Non-pigmented ciliary epithelial cell (primary cell): ENCODE measurements around the gene TTC32.
"Not testable (repeated sequence)": the region's sequence is repeated elsewhere in the genome, so short reads cannot be mapped to it uniquely, and the experiment has no call there.

Source experiments
- DNase-seq: peaks from one replicate; pipeline ENCODE4 v3.0.0-alpha.2; 2010; ENCODE audit warnings: low read depth

The TTC32 gene

DNA sequence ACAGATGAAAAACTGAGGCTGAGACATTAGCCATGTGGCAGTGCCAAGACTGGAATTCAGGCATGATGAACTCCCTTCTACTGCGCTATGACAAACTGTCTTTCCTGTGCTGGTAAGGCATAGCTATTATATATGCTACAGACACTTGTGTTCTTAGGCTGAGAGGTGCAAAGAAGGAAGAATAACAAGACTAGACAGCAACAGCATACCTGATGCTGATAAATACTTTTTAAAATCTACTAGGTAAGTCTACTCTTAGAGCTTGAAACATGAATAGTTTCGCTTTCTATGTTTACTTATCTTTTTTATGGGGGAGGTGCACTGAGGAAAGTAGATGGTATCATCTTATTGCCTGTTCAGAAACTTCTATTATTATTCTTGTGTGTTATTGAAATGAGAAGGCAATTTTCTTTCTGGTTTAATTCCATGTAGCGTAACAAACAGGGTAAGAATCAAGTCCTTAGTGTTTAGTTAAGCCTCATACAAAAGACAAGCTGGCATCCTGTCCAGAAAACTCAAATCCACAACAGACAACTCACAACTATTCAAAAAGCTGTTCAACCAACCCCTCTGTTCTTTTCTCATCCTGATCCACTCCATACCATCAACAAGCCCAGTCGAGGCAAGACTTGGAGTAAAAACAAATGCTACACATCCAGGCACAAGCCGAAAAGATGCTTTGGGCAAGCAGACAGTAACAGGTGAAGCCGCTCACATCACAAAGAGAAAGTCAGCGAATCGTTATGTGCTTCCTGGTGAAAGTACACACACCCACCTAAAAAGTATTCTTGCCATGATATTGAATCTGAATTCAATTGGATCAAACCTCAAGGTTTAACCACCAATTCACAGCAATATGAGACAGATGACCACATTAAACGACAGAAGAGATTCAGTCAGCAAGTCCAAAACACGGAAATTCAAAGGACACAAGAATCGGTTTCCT is 1.5 kb downstream of the TTC32 start:
- DNase-seq = no peak

DNA sequence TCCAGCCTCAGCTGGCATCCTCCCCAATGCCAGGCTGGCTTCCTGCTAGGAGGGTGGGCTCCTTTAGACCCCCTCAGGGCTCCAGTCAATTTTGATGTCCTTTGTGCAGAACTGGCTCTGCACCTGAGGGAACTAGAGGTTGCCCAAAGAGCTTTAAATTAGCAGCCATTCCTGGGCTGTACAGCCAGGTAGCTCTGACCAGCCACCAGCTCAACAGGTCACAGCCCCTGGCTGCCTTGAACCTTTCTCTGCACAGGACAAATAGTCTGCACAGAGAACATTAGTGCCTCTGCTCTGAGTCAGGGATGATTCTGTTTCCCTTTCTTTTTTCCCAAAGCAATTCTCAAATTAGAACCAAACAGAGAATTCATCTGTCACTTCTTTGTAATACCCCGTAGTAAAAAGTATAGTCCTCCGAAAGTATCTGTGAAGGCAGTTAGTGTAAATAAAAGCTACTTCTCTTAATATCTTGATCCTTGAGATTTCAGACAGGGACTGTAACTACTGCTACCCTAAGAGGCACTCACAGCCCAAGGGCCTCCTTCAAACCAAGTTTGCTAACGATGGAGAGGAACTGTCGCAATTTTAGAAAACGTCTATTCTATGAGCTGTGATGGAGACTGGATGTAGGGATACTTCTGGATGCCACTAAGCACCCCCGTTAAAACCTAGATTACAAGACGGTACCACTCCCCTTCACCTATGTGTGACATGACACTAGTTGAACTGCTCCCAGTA is 3.0 kb downstream of the TTC32 start:
- DNase-seq = no peak

DNA sequence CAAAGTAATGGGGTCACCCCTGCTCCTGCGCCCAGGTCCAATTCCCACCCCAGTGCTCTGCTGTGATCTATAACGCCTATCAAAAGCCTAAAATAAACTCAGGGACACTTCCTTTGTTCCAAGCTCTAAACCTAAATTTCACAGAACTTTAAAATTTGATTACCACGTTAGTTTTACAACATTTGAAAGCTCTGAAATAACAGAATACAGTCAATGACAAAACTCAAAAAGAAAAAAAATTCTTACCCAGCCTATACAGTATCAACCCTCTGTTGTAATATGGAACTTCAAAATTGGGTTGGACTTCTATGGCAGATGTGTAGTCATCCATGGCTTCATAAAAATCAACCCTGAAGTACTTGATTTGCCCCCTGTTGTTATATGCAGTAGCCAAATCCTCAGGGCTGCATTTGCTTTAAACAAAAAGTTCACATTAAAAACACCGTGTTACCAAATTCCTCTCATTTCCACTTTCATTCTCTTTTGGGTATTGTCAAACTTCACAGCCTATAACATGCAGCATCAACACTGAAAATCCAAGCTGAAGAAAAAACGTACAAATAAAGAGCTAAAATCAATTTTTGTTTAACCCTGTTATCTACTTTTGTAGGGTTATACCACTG is 4.0 kb downstream of the TTC32 start:
- no peak for DNase-seq

DNA sequence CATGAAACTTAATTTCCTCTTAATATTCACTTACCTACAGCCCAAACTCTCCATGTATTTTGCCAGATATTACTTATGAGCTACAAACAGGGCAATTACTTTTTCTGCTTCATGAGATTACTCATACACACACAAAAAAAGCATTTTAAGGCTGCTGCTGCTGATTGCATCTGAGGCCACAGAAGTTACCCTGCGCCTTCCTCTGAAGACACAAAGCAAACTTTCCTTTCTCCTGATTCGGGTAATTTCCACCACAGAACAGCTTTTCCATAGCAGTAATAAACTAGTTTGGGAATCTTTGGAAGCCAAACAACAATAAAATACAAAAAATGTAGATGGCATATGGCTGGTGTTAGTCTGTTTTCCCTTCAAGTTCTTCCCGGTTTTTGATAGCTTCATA is 6.2 kb downstream of the TTC32 start:
- DNase-seq = no peak

DNA sequence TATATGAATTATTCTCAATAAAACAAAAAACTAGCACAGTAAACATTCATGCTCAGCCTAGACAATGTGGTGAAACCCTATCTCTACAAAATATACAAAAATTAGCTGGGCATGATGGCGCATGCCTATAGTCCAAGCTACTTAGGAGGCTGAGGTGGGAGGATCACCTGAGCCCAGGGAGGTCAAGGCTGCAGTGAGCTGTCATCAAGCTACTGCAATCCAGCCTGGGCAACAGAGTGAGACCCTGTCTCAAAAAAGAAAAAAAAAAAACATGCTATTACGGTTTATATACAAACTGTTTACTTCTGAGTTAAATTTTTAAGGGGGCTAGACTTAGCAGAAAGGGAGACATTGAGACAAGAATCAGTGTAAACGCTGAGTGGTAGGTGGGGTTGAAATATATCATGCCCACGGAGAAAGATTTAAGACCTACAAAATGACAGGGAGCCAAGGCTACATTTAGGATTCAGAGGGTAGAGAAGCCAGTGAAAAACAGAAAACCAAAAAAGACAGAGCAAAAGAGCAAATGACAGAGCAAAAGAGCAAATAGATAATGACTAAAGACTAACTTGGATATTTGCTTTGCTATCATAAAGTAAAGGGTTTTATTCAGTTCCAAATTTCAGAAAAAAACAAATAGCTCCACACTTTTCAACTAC is 7.5 kb downstream of the TTC32 start:
- DNase-seq = no peak

DNA sequence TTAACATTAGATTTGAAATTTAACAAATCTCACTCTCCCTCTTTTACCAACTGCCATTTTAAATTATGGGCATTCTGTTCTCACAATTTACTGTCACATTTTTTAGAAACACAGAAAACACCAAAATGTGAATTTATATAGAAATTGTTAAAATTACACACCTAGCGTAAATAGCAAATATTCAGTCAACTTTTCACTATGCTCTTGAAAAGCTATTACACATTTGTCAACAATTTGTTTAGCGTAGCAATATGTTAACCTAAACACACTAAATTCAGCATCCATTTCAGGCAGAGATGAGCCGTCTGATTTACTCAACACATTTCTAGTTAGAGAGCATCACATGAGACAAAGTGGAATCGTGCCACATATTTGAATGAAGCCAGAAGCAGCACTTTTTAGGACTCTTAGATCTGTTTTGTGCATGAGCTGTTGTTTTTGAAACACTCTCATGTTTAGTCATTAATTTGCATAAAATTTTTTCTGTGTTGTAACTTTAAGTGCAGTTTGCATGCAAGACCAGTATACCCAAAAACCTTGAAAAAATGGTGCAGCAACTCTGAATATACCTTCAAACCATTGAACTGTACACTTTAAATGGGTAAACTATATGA is 8.2 kb downstream of the TTC32 start:
- DNase-seq = no peak

DNA sequence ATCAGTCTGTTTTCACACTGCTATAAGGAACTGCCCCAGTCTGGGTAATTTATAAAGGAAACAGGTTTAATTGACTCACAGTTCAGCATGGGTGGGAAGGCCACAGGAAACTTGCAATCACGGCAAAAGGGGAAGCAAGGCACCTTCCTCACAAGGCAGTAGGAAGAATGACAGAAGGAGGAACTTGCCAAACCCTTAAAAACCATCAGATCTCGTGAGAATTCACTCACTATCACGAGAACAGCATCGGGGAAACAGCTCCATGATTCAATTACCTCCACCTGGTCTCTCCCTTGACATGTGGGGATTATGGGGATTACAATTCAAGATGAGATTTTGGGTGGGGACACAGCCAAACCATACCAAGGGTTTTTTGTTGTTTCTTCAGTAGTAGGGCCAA is 9.8 kb downstream of the TTC32 start:
- DNase-seq = not testable (repeated sequence)

DNA sequence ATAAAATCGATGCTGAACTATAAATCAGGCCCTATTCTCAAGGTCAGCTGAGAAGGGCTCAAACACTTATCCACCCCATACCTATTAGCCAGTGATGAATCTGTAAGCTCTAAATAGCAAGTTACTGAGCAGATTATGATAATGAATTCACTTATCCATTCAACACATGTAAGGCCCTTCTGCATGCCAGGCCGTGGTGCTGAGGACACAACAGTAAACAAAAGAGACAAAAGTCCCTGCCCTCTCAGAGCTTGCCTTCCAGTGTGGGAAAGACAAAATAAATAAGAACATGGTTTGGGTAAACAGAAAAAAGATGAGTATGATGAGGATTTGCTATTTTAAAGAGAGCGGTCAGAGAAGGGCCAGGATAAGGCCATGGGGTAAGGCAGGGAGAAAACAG is 11.7 kb downstream of the TTC32 start:
- no peak for DNase-seq

DNA sequence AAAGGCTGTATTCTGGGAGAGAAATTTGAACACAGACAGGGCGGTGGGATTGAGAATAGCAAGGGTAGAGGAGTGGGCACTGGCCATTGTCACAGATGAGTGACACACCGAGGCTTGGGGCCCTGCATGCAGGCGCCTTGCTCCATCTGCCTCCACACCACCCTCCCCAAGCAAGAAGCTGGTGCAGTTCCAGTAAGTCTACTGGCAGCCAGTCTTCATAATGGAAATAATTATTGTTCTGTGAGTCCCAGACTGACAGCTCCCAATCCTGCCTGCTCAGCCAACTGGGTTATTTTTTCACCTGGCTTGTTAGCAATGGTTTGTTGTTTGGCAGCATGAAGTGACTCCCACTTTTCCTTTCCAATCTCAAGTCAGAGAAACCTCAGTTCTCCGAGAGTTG is 13.0 kb downstream of the TTC32 start:
- DNase-seq = no peak

DNA sequence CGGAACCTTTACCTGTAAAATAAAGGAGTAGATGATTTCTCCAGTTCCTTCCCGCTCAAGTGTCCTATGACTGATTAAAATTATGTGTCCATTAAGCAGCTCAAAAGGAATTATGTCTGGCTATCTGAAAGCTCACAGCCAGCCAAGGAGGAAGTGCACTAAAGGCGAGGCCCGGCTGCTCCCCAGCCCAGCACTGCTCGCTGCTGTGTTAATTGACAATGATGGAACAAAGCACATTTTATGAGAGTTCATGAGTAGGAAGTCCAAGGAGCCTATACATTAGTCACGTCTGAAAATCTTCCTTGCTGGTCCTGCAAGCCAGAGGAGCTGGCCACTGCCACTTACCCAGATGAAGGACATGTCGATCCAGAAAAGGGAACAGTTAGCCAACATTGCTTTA is 14.3 kb downstream of the TTC32 start:
- DNase-seq = no peak

DNA sequence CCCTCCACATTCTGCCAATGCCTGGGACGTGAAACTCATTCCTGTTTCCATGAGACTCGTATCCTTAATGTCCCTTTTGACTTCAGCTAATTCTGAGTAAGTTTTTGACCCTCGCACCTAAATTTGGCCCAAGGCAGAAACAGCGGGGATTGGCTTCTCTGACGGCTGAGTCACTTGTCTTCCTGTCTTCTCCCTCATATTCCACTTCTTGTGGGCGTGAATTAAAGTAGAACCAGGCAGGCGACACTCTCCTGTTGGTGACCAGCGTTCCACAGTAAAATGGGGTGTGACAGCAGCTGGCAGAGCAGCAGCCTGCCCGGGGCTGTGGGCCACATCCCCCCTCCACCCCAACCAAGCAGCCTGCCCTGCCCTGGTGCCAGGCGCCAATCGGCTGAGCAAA is 15.5 kb downstream of the TTC32 start:
- DNase-seq = no peak

DNA sequence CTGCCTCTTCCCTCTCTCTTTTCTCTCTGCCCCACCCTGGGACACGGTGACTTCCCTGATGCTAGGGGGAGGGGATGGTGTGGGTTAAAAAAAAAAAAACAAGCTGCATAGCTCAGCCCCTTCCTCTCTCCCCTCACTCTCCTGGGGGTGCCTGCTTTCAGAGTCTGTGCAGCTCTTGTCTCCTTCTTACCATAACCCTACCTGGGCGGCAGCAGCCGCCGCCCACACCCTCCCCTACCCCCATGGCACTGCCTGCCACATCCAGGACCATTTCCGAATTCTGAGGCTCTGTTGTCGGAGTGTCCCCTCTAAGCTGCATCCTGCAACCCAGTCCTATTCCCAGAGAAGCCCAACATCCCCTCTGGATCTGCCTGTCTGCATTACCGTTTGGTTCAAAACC is 16.0 kb downstream of the TTC32 start:
- DNase-seq = no peak

DNA sequence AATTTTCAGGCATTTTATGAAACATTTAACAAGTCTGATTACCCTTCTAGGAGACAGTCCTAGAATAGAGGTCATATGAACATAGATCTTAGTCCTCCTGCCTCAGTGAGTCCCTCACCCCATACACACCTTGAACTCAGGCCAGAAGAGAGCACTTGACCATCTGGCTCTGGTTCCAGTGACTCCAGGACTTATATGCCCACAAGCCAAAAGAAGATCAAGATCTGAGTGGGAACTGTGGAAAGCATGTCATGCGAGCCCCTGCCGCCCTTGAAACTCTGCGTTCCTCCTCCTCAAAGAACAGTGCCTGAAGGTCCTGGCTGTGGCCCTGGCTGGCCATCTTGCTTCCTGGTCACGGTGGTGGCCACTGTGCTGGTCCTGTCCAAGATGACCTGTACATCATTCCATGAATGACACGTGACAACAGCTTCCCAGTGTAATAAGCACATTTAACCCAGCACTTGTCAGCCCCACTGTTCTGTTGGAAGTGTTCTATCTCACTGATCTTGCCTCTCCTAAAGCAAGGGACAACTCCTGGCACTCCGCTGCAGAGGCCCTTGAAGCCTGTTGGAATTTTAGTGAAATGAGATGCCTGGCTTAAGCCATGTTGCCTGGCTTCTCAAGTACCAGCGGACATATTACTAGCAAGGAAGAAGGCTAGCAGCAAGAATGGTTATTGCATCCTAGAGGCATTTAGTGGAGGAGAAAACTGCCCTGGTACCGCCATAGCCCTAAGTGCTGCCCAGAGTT is 17.6 kb downstream of the TTC32 start:
- no peak for DNase-seq

DNA sequence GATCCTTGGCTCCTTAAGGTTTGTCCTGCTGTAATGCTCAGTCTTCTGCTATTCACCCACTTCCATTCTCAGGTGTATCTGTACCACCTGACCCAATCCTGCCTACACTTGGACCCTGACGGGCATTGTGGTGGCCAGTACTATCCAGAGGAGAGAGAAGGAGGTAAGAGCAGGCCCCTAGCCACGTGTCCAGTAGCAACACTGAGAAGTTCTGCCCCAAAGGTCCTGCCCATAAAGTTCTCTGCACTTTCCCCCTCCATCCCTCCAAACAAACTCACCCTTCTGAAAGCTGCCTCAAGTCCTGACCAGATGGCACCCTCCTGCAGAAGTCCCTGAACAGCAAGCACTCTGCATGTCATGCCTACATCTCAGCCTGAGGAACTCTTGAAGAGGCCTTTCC is 18.3 kb downstream of the TTC32 start:
- no peak for DNase-seq

DNA sequence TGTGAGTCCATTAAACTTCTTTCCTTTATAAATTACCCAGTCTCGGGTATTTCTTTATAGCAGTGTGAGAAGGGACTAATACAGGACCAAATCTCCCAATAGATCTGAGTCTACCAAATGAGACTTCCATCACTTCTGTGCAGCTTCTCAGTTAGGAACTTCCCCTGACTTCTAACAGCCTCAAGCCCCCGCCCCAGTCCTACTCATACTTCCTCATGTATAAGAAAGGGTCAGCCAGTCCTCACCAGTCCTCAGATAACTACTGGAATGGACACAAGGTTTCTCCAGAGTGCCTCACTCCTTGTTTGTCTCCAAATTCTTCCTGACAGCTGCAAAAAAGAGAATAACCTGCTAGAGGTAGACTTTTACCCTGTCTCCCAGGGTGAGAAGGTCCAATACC is 19.5 kb downstream of the TTC32 start:
- no peak for DNase-seq

DNA sequence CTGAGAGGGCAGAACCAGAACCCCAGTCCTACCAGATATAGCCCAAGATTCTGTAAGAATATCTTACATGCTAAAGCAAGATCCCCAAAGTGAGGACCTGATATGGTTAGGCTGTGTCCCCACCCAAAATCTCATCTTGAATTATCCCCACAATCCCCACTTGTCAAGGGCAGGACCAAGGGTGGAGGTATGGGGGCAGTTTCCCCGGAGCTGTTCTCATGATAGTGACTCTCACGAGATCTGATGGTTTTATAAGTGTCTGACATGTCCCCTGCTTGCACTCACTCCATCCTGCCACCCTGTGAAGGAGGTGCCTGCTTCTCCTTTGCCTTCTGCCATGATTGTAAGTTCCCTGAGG is 19.9 kb downstream of the TTC32 start:
- no peak for DNase-seq

DNA sequence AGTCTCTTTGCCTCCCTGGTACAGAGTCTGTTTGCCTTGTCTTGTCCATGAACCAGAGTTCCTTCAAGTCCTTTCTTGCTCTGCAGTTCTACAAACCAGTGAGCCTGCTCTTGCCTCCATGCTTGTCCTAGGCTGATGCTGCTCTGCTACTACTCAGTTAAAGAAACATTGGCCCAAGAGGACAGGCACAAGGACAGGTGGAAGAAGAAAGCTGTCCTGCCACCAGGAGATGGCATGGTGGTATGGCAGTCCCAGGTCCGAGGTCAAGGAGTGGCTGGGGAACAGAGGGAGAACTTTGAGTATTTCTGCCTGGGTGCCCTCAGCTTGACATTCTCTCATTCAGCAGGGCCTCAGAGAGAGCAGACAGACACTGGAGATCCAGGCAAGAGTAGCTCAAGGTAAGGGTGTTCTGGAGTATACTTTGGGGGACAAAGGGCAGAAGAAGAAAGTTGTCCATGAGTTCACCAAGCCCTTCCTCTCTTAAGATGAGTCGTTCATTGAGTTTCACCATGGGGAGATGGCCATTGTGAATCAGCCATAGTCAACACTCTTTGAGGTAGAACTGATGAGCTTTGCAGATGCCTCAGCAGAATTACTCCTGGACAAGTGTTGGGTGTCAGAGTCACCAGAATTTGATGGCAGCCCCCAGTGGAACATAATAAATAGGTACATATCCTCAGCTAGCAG is 20.4 kb downstream of the TTC32 start:
- DNase-seq = no peak

DNA sequence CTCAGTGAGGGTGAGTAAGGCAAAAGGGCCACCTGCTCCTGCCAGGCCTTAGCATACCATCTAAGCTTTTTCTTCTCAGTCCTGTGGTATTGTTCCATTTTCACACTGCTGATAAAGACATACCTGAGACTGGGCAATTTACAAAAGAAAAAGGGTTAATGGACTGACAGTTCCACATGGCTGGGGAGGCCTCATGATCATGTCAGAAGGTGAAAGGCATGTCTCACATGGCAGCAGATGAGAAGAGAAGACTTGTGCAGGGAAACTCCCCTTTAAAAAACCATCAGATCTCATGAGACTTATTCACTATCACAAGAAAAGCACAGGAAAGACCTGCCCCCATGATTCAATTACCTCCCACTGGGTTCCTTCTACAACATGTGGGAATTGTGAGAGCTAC is 21.6 kb downstream of the TTC32 start:
- not testable (repeated sequence) for DNase-seq

DNA sequence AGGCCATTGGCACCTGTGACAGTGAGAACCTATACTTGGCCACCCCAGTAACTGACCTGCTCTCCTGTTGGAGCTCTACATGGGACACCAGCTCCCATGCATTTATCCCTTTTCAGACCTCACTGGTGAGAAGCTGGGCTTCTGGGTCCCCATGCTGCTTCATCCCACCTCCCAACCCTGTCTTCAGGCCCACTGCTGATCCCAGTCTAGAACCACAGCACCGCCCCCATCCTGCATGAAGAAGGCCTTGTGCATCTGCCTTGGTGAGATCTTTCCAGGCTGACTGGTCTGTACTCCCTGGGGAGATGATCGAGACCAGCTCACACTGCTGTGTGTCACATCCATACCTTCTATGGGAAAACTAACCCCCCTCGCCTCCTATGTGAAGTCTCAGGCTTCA is 22.7 kb downstream of the TTC32 start:
- no peak for DNase-seq

DNA sequence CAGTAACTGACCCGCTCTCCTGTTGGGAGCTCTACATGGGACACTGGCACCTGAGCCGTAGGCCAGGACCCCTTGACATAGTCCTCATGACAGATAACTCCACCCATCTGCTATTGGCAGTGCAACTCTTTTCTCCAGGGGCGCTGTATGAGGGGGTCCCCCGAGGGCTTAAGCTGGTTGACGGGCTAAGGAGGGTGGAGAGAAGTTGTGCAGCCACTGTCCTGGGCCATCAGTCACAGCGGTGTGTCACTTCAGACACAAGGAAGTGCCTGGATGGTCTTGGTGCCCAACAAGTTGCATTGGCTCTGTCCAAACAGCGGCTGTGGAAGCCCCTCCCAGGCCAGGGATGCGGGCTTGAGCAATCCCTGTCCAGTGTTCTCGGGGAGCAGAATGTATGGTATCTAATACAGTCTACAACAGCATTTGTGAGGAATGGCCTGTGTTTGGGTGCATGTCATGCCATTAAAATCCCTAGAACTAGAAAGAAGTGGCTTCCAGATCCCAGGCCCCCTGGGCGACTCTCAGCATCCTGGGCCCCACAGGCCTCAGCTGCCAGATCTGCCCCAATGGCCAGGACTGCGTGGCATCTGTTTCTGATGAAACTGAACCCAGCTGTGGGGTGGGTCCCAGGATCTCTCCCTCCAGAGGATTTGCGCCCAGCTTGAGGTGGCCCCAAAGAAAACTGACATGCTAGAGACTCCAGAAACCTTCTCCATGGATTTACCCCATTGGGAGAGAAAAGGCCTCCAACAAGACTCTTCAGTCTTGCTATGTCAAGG is 23.3 kb downstream of the TTC32 start:
- DNase-seq = no peak
